GM18507 (cell line): ENCODE results near the gene ANXA2.
"Not testable (repeated sequence)": the region's sequence is repeated elsewhere in the genome, so short reads cannot be mapped to it uniquely, and the experiment has no call there.

Experiments used
- DNase-seq: peaks from one replicate; pipeline ENCODE4 v3.0.0; 2011; ENCODE audit warnings: low read depth; ENCODE audit not compliant: insufficient read length; ENCODE audit errors: extremely low spot score
- FAIRE-seq: peaks from 2 replicates; lab custom pipeline; 2011; peaks lifted over from hg19 to GRCh38; lab: Jason Lieb, UNC

ANXA2 gene

GRCh38 chr15:60412807-60413206, 15.0 kb upstream of the ANXA2 start:
- not testable (repeated sequence) for FAIRE-seq, DNase-seq

- FAIRE-seq: no peak
Observed at GRCh38 chr15:60411774-60412425, 14.1 kb upstream of the ANXA2 start.

GRCh38 chr15:60410350-60410749, 12.6 kb upstream of the ANXA2 start:
- not testable (repeated sequence) for FAIRE-seq

More at GRCh38 chr15:60411774-60412425, 14.1 kb upstream of the ANXA2 start:
- DNase-seq: no peak

GRCh38 chr15:60408463-60408981, 10.7 kb upstream of the ANXA2 start:
- FAIRE-seq (peak; percentile 24), DNase-seq (peak; percentile 8)

More at GRCh38 chr15:60410350-60410749, 12.6 kb upstream of the ANXA2 start:
- not testable (repeated sequence) for DNase-seq

GRCh38 chr15:60407415-60407805, 9.6 kb upstream of the ANXA2 start:
- DNase-seq (no peak), FAIRE-seq (no peak)

GRCh38 chr15:60406513-60407414, 9.0 kb upstream of the ANXA2 start:
- no peak for FAIRE-seq
- DNase-seq: no peak

GRCh38 chr15:60405399-60405798, 7.6 kb upstream of the ANXA2 start:
- DNase-seq (no peak), FAIRE-seq (no peak)

GRCh38 chr15:60404351-60404750, 6.6 kb upstream of the ANXA2 start:
- not testable (repeated sequence) for FAIRE-seq, DNase-seq

- FAIRE-seq (no peak), DNase-seq (no peak)
Observed at GRCh38 chr15:60400944-60401343, 3.2 kb upstream of the ANXA2 start.

GRCh38 chr15:60399931-60400330, 2.1 kb upstream of the ANXA2 start:
- DNase-seq (no peak), FAIRE-seq (no peak)

- no peak for FAIRE-seq
- DNase-seq: no peak
Observed at GRCh38 chr15:60399246-60399915, 1.6 kb upstream of the ANXA2 start.

- DNase-seq: peak; percentile 50
Observed at GRCh38 chr15:60396958-60397771, 621 bp downstream of the ANXA2 start.

GRCh38 chr15:60396560-60396957, 1.2 kb downstream of the ANXA2 start:
- no peak for DNase-seq
- FAIRE-seq: no peak

More at GRCh38 chr15:60396958-60397771, 621 bp downstream of the ANXA2 start:
- peak; percentile 84 for FAIRE-seq

- no peak for FAIRE-seq
Observed at GRCh38 chr15:60396100-60396499, 1.7 kb downstream of the ANXA2 start.

GRCh38 chr15:60395276-60396011, 2.3 kb downstream of the ANXA2 start:
- FAIRE-seq: no peak

More at GRCh38 chr15:60396100-60396499, 1.7 kb downstream of the ANXA2 start:
- no peak for DNase-seq

GRCh38 chr15:60394689-60395097, 3.1 kb downstream of the ANXA2 start:
- DNase-seq (no peak), FAIRE-seq (no peak)

More at GRCh38 chr15:60395276-60396011, 2.3 kb downstream of the ANXA2 start:
- no peak for DNase-seq

- FAIRE-seq (no peak), DNase-seq (no peak)
Observed at GRCh38 chr15:60392986-60393790, 4.6 kb downstream of the ANXA2 start.
